ENCODE measurements around the gene NFKBIA.

NFKBIA gene

GRCh38 chr14:35425850-35426249 is 21.3 kb upstream of the NFKBIA start:
- no peak overlapping the region for H2AFZ ChIP-seq (ENCODE audit: low read length)
- no peak overlapping the region for H3K4me2 ChIP-seq (ENCODE audit: low read length)
- no peak overlapping the region for H3K4me3 ChIP-seq (ENCODE audit: low read depth, low read length, poor library complexity, severe bottlenecking)
- H3K27me3 ChIP-seq (ENCODE audit: insufficient read depth, low read length), result no peaks in the 10 kb centered on the region
- H3K9me3 ChIP-seq (ENCODE audit: low read length), result 0 out of 2 replicates have a peak, but pooled peaks cover 4% of the 10 kb centered on the region
- no peaks in the 10 kb centered on the region for H3K79me2 ChIP-seq (ENCODE audit: insufficient read depth, low read length)
- no peak overlapping the region for H3K9ac ChIP-seq (ENCODE audit: low read length)
- no peak overlapping the region for H3K27ac ChIP-seq (ENCODE audit: low read depth, low read length, poor library complexity, severe bottlenecking)
- no peaks in the 10 kb centered on the region for H3K9me2 ChIP-seq (ENCODE audit: low read depth, low read length)
- TF ChIP-seq CTCF (IDR thresholded peaks at IDR 0.05; ENCODE audit: low read length) (no peak), EZH2 (IDR thresholded peaks at IDR 0.05; ENCODE audit: borderline replicate concordance, low read length) (no peak)
- H3K4me1 ChIP-seq (ENCODE audit: insufficient read depth, low read length, severe bottlenecking), result peaks cover 7% of the 10 kb centered on the region
- no peaks in the 10 kb centered on the region for H3K36me3 ChIP-seq (ENCODE audit: insufficient read depth, low read length)
- no peaks in the 10 kb centered on the region for H4K20me1 ChIP-seq (ENCODE audit: insufficient read depth, low read length)
- no peaks in the 10 kb centered on the region for H3F3A ChIP-seq (ENCODE audit: insufficient read depth, low read length)

- no peaks in the 10 kb centered on the region for H3K4me1 ChIP-seq (ENCODE audit: insufficient read depth, low read length, severe bottlenecking)
- no peak overlapping the region for H3K27ac ChIP-seq (ENCODE audit: low read depth, low read length, poor library complexity, severe bottlenecking)
- H3K9ac ChIP-seq (ENCODE audit: low read length), result no peak overlapping the region
- H3K9me2 ChIP-seq (ENCODE audit: low read depth, low read length), result no peaks in the 10 kb centered on the region
- no peaks in the 10 kb centered on the region for H4K20me1 ChIP-seq (ENCODE audit: insufficient read depth, low read length)
- H3K27me3 ChIP-seq (ENCODE audit: insufficient read depth, low read length), result no peaks in the 10 kb centered on the region
- TF ChIP-seq EZH2 (IDR thresholded peaks at IDR 0.05; ENCODE audit: borderline replicate concordance, low read length) (no peak), CTCF (IDR thresholded peaks at IDR 0.05; ENCODE audit: low read length) (no peak)
- no peaks in the 10 kb centered on the region for H3K36me3 ChIP-seq (ENCODE audit: insufficient read depth, low read length)
- H3K4me3 ChIP-seq (ENCODE audit: low read depth, low read length, poor library complexity, severe bottlenecking), result no peak overlapping the region
- no peak overlapping the region for H3K4me2 ChIP-seq (ENCODE audit: low read length)
- no peak overlapping the region for H2AFZ ChIP-seq (ENCODE audit: low read length)
- H3F3A ChIP-seq (ENCODE audit: insufficient read depth, low read length), result no peaks in the 10 kb centered on the region
- H3K9me3 ChIP-seq (ENCODE audit: low read length), result 0 out of 2 replicates have a peak, but pooled peaks cover 4% of the 10 kb centered on the region
- H3K79me2 ChIP-seq (ENCODE audit: insufficient read depth, low read length), result no peaks in the 10 kb centered on the region
Observed at GRCh38 chr14:35423621-35424020, 19.1 kb upstream of the NFKBIA start.

- Histone ChIP-seq H3K9me3 (ENCODE audit: low read length) (no peaks in the 10 kb centered on the region), H3K27me3 (ENCODE audit: insufficient read depth, low read length) (no peaks in the 10 kb centered on the region), H3K9ac (ENCODE audit: low read length) (no peak overlapping the region), H3K36me3 (ENCODE audit: insufficient read depth, low read length) (no peaks in the 10 kb centered on the region), H3K4me3 (ENCODE audit: low read depth, low read length, poor library complexity, severe bottlenecking) (no peak overlapping the region), H4K20me1 (ENCODE audit: insufficient read depth, low read length) (no peaks in the 10 kb centered on the region), H3K4me1 (ENCODE audit: insufficient read depth, low read length, severe bottlenecking) (peaks cover 6% of the 10 kb centered on the region), H3K79me2 (ENCODE audit: insufficient read depth, low read length) (no peaks in the 10 kb centered on the region), H3F3A (ENCODE audit: insufficient read depth, low read length) (no peaks in the 10 kb centered on the region), H3K9me2 (ENCODE audit: low read depth, low read length) (no peaks in the 10 kb centered on the region), H3K27ac (ENCODE audit: low read depth, low read length, poor library complexity, severe bottlenecking) (no peak overlapping the region), H3K4me2 (ENCODE audit: low read length) (no peak overlapping the region), H2AFZ (ENCODE audit: low read length) (no peak overlapping the region)
- TF ChIP-seq EZH2 (IDR thresholded peaks at IDR 0.05; ENCODE audit: borderline replicate concordance, low read length), result no peak
- no peak for TF ChIP-seq CTCF (IDR thresholded peaks at IDR 0.05; ENCODE audit: low read length)
Observed at GRCh38 chr14:35420036-35420811, 15.7 kb upstream of the NFKBIA start.

Data from OCI-LY1 (cell line).